ENCODE results near the gene DHRS13. TPM values are rescaled to one million over a fixed set of nuclear protein-coding genes. Genes with fewer than 3 reads are reported as not detected.

The DHRS13 gene
- total and polyA plus RNA-seq, 2 experiments from 2014 or later = 2.6 to 5.2 TPM

DNA sequence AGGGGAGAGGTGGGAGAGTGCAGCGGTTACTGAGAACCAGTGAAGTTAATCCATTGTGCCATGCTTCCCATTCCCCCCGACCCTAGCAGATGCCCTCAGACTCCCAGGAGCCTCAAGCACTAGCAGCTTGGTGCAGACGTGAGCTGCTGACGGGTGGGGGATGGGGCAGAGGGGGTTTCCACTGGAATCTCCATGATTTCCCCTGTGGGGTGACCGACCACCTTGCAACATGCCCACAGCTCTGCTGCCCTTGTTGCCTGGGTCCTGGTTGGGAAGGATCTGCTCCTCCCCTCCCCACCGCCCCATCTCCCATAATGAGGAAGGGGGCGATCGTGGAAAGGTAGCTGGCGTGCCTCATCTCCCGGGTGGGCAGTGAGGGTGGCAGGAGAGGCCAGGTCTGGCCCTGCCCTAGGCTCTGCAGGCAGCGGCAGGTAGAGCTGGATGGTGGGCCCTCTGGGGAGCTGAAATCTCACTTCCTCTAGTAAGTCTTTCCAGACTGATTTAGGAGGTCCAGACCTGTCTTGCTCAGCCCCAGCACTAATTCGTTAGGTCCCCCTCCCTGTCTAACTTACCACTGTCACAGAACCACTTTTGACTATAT is 14.9 kb downstream of the DHRS13 start:
- in situ Hi-C loops (cut with MboI) = no loop called here
- Histone ChIP-seq H3K4me1 (ENCODE audit: insufficient read depth) (no peaks in the 10 kb centered on the region), H4K20me1 (ENCODE audit: insufficient read depth) (no peaks in the 10 kb centered on the region), H3F3A (ENCODE audit: insufficient read depth) (no peaks in the 10 kb centered on the region), H3K4me3 (no peak overlapping the region), H3K9me3 (ENCODE audit: low read depth) (no peaks in the 10 kb centered on the region), H3K27ac (no peak overlapping the region), H3K36me3 (ENCODE audit: low read depth) (no peaks in the 10 kb centered on the region; the same call in 1 of the 2 replicates), H3K4me2 (ENCODE audit: unreplicated experiment) (no peak overlapping the region), H3K9ac (no peak overlapping the region), H2AFZ (no peak overlapping the region), H3K9me2 (ENCODE audit: insufficient read depth) (no peaks in the 10 kb centered on the region), H3K79me2 (ENCODE audit: insufficient read depth) (peaks cover 2% of the 10 kb centered on the region; the same call in 1 of the 2 replicates), H3K27me3 (replicated peaks; ENCODE audit: insufficient read depth) (no peaks in the 10 kb centered on the region)
- TF ChIP-seq EZH2phosphoT487 (IDR thresholded peaks at IDR 0.05; ENCODE audit: insufficient read depth, low read depth) (no peak), EZH2 (IDR thresholded peaks at IDR 0.05; ENCODE audit: insufficient read depth, poor library complexity, severe bottlenecking) (no peak)
- no peak for DNase-seq
- WGBS, 2 experiments (ENCODE audit: low coverage in 1 of 2, low lambda C conversion rate in 2 of 2, missing lambda C conversion rate in 2 of 2) = 81 to 84% methylated on average over 10 to 12 of the region's 12 CpGs

DNA sequence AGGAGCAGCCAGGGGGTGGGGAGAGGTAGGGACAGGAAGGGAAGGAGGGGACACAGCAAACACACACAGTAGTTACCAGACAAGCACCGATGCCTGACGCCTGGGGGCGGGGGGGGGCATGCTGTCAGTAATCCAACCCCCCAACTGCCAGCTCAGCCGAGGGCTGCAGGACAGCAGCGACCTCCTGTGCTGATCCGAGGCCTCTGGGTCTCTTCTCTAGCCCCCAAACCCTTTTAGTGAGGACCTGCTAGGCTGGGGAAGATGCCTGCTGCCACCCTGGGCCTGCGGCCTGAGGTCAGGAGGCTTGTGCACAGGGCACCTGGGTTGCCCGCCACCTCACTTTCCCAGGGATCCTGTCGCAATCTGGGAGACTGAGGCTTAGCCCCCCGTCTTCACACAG is 16.9 kb downstream of the DHRS13 start:
- WGBS, 2 experiments (ENCODE audit: low coverage in 1 of 2, low lambda C conversion rate in 2 of 2, missing lambda C conversion rate in 2 of 2) = 87 to 92% methylated on average over 10 of the region's 10 CpGs
- Histone ChIP-seq H3K4me3 (no peak overlapping the region), H3K79me2 (ENCODE audit: insufficient read depth) (no peaks in the 10 kb centered on the region), H4K20me1 (ENCODE audit: insufficient read depth) (no peaks in the 10 kb centered on the region), H3K4me1 (ENCODE audit: insufficient read depth) (no peaks in the 10 kb centered on the region), H3F3A (ENCODE audit: insufficient read depth) (no peaks in the 10 kb centered on the region), H3K9ac (no peak overlapping the region), H3K27ac (no peak overlapping the region), H3K9me3 (ENCODE audit: low read depth) (no peaks in the 10 kb centered on the region), H2AFZ (no peak overlapping the region), H3K27me3 (replicated peaks; ENCODE audit: insufficient read depth) (no peaks in the 10 kb centered on the region), H3K9me2 (ENCODE audit: insufficient read depth) (no peaks in the 10 kb centered on the region), H3K4me2 (ENCODE audit: unreplicated experiment) (no peak overlapping the region), H3K36me3 (ENCODE audit: low read depth) (no peaks in the 10 kb centered on the region; the same call in 1 of the 2 replicates)
- in situ Hi-C loops (cut with MboI) = no loop called here
- no peak for DNase-seq
- no peak for TF ChIP-seq EZH2phosphoT487 (IDR thresholded peaks at IDR 0.05; ENCODE audit: insufficient read depth, low read depth)
- no peak for TF ChIP-seq EZH2 (IDR thresholded peaks at IDR 0.05; ENCODE audit: insufficient read depth, poor library complexity, severe bottlenecking)

DNA sequence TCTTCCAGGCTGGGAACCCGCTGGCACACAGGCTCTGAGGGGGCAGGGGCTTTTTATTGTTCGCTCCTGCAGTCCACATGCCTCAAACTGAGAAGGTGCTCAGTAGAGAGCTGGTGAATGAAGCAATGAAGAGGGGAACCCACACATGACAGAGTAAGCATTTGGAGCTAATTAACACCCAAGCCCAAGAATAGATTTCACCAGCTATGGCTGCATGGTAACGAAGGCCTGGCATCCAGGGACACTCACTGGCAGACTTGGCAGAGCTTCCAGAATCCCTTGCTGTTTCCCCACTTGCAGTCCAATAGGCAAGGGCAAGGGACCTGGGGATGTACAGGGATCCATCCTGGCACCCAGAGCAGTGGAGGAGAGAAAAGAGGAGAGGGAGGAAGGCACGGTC is 17.5 kb downstream of the DHRS13 start:
- no peaks in the 10 kb centered on the region for H3K4me1 ChIP-seq (ENCODE audit: insufficient read depth)
- no peaks in the 10 kb centered on the region for H3K79me2 ChIP-seq (ENCODE audit: insufficient read depth)
- H3K27me3 ChIP-seq (replicated peaks; ENCODE audit: insufficient read depth) = no peaks in the 10 kb centered on the region
- TF ChIP-seq EZH2phosphoT487 (IDR thresholded peaks at IDR 0.05; ENCODE audit: insufficient read depth, low read depth) (no peak), EZH2 (IDR thresholded peaks at IDR 0.05; ENCODE audit: insufficient read depth, poor library complexity, severe bottlenecking) (no peak)
- H2AFZ ChIP-seq = no peak overlapping the region
- no peak overlapping the region for H3K9ac ChIP-seq
- H3F3A ChIP-seq (ENCODE audit: insufficient read depth) = no peaks in the 10 kb centered on the region
- no peaks in the 10 kb centered on the region for H3K9me2 ChIP-seq (ENCODE audit: insufficient read depth)
- no peak overlapping the region for H3K27ac ChIP-seq
- no peaks in the 10 kb centered on the region; the same call in 1 of the 2 replicates for H3K36me3 ChIP-seq (ENCODE audit: low read depth)
- in situ Hi-C loops (cut with MboI) = no loop called here
- H3K4me3 ChIP-seq = no peak overlapping the region
- no peaks in the 10 kb centered on the region for H3K9me3 ChIP-seq (ENCODE audit: low read depth)
- H3K4me2 ChIP-seq (ENCODE audit: unreplicated experiment) = no peak overlapping the region
- H4K20me1 ChIP-seq (ENCODE audit: insufficient read depth) = no peaks in the 10 kb centered on the region
- 96 to 98% methylated on average over 4 of the region's 4 CpGs for WGBS, 2 experiments (ENCODE audit: low coverage in 1 of 2, low lambda C conversion rate in 2 of 2, missing lambda C conversion rate in 2 of 2)
- DNase-seq = no peak

DNA sequence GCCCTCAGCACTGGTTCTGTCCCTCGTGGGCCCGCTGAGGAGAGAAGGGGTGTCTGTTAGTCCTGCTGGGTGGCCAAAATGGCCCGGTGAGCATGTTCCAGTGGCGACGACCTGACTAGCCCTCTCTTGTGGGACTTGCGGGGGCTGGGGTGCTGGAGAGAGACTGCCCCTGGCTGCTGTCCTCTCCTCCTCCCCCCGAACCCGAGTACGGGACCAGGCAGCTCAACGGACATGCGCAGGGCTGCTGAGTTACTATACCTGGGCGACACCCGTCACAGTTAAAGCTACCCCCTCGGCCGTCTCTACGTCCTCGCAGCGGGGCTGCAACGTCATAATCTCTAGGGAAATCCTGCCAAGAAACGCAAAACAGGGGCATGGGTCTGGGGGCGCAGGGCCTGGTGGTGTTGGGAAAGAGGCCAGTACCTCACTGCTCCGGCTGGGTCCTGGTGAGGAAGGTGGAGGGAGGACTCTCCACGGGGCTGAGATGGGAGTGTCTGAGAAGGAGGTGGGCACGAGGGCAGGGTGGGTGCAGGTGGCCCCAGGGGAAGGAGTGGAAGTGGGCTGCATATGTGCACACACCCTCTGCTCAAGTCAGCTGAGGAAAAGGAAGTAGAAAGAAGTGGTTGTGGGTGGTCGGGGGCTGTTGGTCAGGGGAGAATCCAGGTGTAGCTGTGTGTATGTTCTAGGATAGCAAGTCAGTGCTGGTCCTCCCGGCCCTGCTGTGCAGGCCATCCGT is 18.7 kb downstream of the DHRS13 start:
- H3F3A ChIP-seq (ENCODE audit: insufficient read depth) = no peaks in the 10 kb centered on the region
- H3K36me3 ChIP-seq (ENCODE audit: low read depth) = no peaks in the 10 kb centered on the region; the same call in 1 of the 2 replicates
- in situ Hi-C loops (cut with MboI) = no loop called here
- no peak for DNase-seq
- H3K4me3 ChIP-seq = no peak overlapping the region
- H3K4me2 ChIP-seq (ENCODE audit: unreplicated experiment) = no peak overlapping the region
- no peaks in the 10 kb centered on the region for H3K9me3 ChIP-seq (ENCODE audit: low read depth)
- H2AFZ ChIP-seq = no peak overlapping the region
- WGBS, 2 experiments (ENCODE audit: low coverage in 1 of 2, low lambda C conversion rate in 2 of 2, missing lambda C conversion rate in 2 of 2) = 89 to 90% methylated on average over 27 of the region's 27 CpGs
- H3K79me2 ChIP-seq (ENCODE audit: insufficient read depth) = no peaks in the 10 kb centered on the region
- no peak overlapping the region for H3K9ac ChIP-seq
- H3K27me3 ChIP-seq (replicated peaks; ENCODE audit: insufficient read depth) = no peaks in the 10 kb centered on the region
- TF ChIP-seq EZH2 (IDR thresholded peaks at IDR 0.05; ENCODE audit: insufficient read depth, poor library complexity, severe bottlenecking) = no peak
- no peak for TF ChIP-seq EZH2phosphoT487 (IDR thresholded peaks at IDR 0.05; ENCODE audit: insufficient read depth, low read depth)
- H3K27ac ChIP-seq = no peak overlapping the region
- no peaks in the 10 kb centered on the region for H4K20me1 ChIP-seq (ENCODE audit: insufficient read depth)
- H3K9me2 ChIP-seq (ENCODE audit: insufficient read depth) = no peaks in the 10 kb centered on the region
- H3K4me1 ChIP-seq (ENCODE audit: insufficient read depth) = no peaks in the 10 kb centered on the region

Measured in GM23248 (cell line).